Stimulated activated CD8-positive, alpha-beta memory T cell treated with anti-CD3 and anti-CD28 coated beads, Interleukin-12 subunit alpha, Interleukin-12 subunit beta, amount 100 ng/mL, for 4 hours (primary cell): ENCODE measurements around the gene CDH11.

ENCODE experiments used
- DNase-seq: peaks from one replicate; pipeline ENCODE4 v3.0.0-alpha.2; 2020; ENCODE audit warnings: low read depth

The CDH11 gene, protein sequence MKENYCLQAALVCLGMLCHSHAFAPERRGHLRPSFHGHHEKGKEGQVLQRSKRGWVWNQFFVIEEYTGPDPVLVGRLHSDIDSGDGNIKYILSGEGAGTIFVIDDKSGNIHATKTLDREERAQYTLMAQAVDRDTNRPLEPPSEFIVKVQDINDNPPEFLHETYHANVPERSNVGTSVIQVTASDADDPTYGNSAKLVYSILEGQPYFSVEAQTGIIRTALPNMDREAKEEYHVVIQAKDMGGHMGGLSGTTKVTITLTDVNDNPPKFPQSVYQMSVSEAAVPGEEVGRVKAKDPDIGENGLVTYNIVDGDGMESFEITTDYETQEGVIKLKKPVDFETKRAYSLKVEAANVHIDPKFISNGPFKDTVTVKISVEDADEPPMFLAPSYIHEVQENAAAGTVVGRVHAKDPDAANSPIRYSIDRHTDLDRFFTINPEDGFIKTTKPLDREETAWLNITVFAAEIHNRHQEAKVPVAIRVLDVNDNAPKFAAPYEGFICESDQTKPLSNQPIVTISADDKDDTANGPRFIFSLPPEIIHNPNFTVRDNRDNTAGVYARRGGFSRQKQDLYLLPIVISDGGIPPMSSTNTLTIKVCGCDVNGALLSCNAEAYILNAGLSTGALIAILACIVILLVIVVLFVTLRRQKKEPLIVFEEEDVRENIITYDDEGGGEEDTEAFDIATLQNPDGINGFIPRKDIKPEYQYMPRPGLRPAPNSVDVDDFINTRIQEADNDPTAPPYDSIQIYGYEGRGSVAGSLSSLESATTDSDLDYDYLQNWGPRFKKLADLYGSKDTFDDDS

DNA sequence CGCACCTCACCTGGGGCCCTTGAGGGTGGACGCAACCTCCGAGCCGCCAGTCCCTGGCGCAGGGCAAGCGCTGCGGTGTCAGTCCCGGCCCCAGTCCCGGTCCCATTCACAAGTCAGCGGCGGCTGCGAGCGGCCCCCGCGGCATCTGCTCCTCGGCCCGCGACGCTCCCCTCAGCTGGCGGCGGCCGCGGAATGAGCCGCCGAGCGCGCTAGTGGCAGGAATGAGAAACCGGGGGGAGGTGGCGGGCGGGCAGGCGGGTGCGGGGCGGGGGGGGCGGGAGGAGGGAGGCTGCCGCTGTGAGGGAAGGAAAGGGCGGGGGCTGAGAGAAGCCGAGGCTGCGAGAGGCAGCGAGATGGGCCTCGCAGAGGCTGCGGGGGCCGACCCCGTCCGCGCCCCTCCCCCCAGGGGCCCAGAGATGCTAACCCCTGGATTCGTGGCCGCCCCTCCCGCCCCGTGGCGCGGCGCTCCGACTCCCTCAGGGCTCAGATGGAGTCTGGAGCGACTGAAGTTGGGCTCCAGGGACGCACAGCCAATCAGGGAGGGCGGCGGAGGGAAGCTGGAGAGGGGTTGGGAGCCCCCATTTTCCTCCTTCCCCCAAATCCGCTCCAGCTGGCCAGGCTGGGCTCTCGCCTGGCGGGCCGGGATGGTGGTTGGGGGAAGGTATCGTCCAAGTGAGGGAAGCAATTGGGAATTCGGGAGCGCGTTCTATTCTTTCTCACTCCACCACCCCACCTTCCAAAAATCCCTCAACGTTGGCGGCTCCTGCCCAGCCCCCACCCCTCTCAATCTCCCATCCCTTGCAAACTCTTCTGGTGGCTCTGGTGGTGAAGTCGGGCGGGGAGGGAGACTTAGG is at the start of gene CDH11:
TSS of gene CDH11 (minus strand) at position 194 of the 854 bp plus-strand sequence. CDS start 117,194 bp downstream, outside the sequence.
- no peak for DNase-seq

DNA sequence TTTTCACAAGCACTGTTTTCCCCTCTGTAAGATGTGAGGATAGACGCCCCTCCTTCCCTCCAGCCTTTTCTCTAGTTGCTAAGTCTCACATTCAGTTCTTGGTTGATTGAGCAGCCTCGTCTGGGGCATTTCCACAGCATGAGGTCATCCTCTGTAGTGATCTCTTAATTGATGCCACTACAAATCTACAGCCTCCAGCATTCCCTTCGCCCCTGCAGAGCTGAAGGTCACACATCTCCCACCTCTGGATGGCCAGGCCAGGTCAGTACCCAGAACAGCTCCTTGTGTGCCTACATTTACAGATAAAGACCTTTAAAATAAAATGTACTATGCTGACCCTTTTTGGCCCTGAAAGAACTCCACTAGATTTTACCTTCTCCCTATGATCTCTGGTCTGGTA is 32.5 kb upstream of the CDH11 start:
- no peak for DNase-seq

DNA sequence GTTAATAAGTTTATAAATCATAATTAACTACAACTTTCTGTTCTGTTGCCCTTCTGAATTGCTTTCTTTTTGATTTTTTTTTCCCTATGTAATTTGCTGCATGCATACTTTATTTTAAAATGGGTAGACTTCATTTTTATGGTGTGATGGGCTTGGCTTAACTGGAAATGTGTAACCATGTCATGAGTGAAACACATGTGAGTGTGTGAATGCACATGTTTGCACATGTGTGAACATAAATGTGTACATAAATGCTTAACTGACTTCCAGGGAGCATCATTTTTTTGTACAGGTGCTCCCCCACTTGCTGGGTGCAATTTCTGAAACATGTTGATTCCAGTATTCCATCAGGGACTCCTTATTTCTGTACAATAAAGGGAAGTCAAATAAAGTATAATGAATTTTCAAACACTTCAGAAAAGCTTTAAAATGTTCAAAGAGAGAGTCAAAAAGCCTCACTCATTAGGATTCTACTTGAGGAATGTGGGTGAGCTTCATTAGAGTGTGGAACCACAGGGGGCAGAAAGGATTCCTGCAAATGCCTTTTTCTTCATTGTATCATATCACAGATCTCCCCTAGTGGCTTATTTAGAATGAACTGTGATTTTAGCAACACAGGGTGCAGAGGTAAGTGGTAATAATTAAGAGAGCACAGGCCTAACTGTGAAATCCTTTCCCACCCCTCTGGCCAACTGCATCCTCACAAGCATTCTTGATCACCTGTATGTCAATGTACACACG is 31.7 kb upstream of the CDH11 start:
- DNase-seq: no peak

DNA sequence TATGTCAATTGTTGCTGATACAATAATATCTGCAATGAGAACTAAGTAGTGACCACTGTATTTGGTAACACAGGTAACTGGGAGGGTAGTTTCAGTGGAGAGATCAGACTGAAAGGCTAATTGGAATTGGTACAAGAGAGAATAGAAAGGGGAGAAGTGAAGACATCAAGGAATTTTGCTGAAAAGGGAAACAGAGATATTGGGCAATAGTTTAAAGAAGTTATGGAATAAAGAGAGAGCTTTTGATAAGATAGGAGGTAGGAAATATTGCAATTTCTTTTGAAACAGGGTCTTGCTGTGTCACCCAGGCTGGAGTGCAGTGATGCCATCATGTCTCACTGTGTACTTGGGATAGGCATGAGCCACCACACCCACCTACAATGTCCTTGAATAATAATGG is 26.9 kb upstream of the CDH11 start:
- DNase-seq: no peak

DNA sequence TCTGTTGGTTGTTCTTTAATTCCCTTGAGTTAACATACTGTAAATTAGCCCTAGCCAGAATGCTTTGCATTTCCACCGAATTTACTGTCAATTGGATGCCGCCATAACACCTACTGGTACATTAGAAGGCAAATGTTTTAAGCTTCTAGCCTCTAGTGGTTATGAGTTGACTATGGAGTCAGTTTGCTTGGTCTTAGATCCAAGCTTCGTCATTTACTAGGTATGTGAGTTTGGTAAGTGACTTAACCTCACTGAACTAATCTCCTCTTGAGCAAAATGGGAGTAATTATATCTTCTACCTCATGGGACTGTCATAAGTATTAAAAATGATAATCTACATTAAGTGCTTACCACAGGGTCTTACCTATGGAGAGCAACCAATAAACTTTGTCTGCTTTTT is 20.4 kb upstream of the CDH11 start:
- no peak for DNase-seq

DNA sequence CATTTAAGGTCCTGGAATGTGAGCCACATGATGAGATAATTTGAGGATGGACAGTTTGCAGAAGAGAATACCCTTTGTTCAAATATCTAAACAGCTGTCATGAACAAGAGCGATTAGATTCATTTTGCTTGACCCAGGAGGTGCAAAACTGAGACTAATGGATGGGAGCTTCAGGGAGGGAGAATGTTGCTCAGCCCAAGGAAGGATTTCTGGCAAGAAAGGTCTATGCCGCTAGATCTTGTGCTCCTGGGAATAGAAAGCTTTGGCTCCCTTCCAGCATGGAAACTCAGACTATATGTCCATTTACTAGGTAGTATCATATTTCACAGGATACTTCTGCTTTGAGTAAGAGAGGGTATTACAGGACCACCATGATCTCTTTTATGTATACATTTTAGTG is 14.8 kb upstream of the CDH11 start:
- DNase-seq: no peak

DNA sequence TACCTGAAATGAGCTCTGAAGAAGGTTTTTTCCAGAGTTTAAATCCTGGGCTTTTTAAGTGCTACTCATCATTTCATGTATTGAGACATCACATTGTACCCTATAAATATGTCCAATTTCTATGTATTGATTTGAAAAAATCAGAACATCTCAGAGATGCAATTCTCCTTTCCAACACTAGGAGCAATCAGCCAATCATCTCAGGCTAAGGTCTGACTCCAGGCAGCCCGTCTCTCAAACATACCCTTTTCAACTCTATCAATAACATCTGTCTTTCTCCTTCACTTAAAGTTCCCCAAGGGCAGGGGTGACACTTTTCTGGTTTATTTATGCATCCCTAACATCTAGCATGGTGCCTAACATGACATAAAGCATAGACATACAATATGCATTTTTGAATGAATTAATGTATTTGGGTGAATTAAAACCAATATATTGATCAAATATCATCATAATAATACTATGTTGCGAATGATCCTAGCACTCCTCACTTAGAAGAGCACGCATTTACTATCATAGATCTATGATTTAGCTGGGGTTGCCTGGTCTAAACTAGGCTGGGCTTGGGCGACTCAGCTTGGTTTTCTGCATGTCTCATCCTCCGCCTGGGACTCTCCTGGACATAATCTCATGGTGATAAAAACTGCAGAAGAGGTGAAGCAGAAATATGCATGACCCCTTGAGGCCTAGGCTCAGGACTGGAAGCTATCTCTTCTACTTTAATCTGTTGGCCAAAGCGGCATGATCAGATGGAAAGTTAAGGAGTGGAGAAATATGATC is 5.2 kb upstream of the CDH11 start:
- DNase-seq: no peak

DNA sequence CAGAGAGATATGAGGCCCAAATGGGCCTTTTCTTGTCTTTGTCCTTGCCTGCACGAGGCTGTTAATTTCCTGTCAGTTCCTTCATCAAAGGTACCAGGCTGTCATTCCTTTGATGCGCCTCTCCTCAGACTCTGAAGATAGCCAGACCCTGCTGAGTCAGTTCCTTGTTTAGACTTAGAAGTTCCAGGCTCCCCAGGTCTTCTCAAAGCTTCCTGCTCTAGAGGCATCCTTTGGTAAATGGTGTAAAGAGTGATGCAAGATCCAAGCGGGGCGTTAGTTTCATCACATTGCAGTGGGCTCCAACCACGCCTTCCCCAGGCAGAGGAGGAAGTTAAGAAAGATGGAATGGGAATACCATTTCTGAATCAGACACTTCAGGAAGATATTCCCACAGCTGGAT is 4.0 kb upstream of the CDH11 start:
- DNase-seq: no peak

DNA sequence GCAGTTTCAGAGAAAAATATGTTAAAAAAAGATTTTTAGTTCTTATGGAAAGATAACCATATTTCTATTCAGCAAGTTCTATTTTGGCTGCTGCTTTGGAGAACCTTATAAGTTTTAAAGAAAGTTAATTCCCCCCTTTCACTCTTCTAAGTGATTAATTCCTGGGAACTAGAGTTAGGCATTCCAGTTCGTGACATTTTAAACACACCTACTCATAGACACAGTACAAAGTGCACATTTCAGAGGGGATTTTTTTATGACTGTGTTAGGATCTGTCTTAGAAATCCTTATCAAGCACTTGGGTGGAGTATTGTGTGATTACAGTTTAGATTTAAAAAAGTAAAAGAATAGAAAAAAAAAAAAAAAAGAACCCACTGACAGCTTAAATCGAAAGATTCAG is 3.5 kb upstream of the CDH11 start:
- no peak for DNase-seq

DNA sequence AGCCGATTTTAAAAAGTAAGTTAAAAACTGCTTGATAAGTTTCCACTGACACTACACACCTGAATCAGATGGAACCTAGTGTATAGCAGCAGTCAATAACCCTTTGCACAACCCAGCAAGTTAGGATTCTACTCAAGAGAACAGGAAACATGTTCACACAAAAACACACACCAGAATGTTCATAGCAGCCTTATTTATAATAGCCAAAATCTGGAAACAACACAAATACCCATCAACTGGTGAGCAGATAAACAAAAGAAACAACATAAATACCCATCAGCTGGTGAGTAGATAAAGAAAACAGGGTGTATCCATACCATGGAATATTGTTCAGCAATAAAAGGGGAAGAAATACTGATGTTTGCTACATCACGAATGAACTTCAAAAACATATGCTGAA is 2.7 kb upstream of the CDH11 start:
- no peak for DNase-seq

DNA sequence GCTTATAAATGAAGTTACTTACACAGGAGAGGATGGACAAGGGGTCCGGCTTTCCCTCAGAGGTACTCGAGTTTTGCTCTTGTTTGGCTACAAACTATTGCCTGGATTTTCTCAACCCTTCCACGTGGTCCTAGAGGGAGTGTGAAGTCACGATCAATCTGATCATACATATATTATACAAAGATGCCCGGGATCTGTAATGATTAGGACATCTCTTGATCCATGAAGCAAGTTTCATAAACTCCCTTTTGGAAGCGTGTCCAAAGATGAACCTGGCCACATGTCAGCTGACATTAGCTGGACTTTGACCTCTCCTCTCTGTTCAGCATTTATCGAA is 2.3 kb upstream of the CDH11 start:
- no peak for DNase-seq

DNA sequence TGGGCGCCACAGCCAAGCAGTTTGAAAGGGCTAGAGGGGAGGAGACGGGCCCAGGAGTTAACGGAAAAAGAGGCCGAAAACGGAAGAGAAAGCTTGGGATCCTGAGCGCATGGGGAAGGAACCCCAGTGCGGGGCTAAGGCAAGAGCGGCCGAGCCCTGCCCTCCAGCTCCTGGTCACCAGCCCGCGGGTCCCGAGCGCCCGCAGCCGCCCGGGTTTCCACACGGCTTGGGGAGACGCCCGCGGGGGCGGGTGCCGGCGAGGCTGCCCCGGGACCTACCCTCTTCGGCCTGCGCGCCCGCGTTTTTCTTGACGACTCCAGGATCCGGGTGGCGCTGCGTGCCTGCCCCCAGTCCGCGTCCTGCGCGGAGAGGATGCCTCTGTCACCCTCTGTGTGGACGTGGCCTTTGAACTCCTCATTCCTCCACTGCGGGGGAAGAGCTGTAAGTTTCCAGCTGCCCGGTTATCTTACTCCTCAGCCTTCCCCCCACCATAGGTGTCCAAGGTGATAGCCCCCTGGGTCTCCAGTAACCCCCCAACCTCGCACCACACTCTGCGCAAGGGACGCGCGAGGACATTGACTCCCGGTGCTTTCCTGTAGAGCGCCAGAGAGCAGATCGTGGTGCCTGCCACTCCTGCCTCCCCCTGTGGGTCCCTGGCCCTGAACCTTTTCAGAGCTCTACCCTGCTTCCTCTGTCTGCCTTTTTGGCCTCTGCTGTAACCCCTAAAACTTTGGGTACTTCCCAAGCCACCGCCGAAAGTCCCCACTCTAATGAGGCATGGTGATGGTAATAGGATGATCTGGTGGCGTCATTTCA is 1.7 kb upstream of the CDH11 start:
- DNase-seq: no peak

DNA sequence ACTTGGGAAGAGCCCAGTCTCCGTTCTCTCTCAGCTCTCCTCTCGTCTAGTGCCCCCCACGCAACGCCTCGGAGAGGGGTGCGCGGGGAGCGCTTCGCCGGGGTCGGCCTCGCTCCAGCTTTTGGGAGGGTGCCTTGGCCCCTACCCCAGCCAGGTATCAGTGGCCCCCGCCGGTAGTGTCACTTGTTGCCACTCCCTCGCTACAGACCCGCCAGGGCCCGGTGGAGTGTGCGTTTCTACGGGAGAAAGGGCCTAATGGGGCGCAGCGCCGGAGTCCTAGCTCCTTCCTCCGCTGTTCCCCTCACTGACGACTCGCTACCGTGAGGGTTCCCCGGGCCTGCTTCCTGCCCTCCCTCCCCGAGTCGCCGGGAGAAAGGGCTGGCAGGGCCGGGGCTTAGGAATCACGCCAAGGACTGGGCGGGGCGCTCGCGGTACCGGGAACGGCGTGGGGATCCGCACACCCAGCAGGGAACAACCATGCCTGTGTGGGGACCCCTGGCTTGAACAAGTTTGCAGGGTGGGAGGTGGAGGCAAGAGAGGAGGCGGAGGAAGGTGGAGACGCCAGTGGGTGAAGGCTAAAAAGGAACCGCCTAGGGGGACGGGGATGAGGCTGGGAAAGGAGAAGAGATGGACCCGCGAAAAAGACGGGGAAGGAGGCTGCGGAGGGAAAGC is 997 bp upstream of the CDH11 start:
- DNase-seq: no peak

DNA sequence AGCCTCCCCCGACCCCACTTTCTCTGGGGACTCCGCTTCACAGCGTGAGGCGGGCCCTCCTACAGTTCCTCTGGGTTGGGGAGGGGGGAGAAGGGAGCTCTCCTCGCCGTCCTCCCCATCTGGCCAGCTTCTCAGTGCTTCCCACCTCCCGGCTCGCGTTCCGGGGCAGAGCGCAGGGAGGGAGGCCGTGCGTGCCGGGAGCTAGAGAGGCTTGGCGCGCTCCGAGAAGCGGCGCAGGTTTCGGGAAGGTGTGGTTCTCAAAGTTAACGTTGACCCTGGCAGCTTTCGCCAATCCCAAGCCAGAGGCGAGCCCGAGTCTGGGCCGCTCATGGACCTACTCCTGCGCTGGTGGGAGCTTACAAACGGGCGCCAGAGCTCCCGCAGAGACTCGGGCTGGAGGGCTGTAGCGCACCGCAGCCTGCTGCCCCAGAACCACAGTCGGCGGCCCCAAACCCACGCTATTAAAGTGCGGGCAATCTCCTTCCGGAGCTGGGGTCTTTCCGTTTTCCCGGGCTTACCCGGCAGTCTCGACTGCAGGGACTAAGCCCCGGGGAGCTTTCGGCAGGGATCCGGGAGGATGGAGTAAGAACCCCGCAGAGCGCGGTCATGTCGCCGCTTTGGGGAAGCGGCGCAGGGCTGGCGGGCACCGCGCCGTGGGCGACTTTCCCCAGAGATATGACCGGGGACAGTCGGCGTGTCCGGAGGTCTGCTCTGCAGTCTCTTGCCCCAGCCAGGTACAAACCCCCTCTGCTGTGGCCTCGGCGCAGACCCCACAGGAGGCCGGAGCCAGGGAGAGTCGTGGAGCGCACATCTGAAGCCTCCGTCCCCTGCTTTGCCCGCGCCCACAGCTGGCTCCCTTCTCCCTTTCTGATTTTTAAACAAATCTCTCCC is 787 bp downstream of the CDH11 start:
- DNase-seq: no peak

DNA sequence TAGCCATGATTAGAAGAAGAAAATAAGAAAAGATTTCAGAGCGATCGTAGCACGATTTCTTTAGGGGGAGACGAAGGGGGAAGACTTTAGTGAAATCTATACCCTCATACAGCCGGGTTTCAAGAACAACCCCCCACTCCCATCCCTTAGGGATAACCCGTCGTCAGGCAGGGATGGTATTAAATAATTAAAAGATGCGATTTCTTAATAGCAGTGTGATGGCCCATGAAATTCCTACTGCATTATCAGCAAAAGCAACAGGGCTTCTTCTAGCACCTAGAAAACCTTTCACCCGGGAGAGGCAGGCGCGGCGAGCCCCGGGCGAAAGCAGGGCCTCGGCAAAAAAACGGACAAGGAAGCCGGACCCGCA is 1.4 kb downstream of the CDH11 start:
- DNase-seq: no peak

DNA sequence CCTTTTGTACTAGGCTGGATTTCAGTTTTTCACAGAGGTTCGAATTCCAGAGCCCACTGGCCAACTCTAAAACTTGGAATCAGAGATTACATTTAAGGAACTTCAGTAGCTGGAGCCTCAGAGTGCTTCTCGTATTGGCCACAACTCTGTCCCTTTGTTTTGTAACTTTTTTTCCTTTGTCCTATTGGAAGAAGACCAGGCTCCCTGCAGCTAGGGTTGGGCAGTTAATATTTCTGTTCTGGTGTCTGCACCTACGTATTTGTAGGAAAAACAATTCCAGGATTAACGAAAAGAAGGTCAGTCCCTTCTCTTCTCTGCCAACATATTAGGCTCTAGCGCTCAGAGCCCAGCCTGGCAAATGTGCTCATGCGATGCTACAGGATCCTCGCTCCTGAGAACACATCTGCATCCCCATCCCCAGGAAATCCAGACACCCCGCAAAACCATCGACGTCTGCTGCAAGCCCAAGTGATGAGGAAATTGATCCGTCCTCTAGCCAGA is 1.9 kb downstream of the CDH11 start:
- no peak for DNase-seq

DNA sequence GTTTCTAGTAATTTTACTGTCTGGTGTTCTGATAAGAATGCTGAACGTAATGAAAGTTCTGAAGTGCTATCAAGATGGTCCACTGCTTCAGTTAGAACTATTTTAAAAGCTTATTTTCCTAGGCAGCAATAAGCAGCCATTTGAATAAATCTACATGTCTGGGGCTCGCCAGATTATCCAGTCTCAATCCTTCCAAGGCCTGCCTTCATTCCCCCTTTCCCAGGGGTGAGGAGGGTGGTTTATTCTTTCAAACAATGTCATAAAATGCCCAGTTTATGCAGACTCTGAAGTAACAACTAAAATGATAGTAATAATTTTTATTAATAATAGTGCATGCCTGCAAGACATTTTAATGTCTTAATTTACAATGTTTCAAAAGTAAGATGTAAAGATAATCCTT is 2.4 kb downstream of the CDH11 start:
- DNase-seq: no peak

DNA sequence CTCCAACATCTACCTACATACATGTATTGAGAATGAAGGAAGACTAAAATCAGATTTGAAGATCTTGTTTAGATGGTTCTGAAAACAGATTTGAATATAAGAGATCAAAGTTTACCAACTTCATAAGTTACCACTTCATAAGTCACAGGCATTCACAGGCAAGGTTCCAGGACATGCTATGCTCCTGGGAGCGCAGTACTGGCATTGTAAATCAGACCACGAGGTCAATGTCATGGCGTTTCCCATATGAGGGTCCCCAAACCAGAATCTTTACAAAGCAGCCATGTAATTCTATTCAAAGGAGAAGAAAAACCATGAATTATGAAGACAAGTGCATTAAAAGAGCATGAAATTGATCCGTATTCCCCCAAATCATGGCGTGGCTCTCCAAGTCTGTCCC is 3.0 kb downstream of the CDH11 start:
- DNase-seq: no peak
